Upper lobe of left lung (tissue), 4 donors: Measurements from ENCODE around the gene DNAJC13.

ENCODE experiments used
- CTCF ChIP-seq, 6 experiments: fragments of 450-650 bp in 4 of 6; fragments of 200-600 bp in 2 of 6; sonication (generic) in 2 of 6; IDR thresholded peaks; one replicate each; pipeline ENCODE4 v1.5.1; 2016 to 2019; ENCODE audit warnings: antibody characterized with exemption in 6 of 6
- EP300 ChIP-seq, 4 donors: sonication (generic); formaldehyde crosslinking; IDR thresholded peaks; one replicate each; pipeline ENCODE4 v1.5.1; 2017; ENCODE audit warnings: antibody characterized with exemption in 4 of 4, control low read depth in 2 of 4
- POLR2A ChIP-seq, 4 donors: fragments of 450-650 bp; IDR thresholded peaks; one replicate each; pipeline ENCODE4 v1.5.1; 2016 to 2017; ENCODE audit warnings: antibody characterized with exemption in 4 of 4, mild to moderate bottlenecking in 2 of 4
- POLR2AphosphoS5 ChIP-seq, 2 donors: sonication (generic); formaldehyde crosslinking; IDR thresholded peaks; one replicate each; pipeline ENCODE4 v1.5.1; 2017; ENCODE audit warnings: antibody characterized with exemption in 2 of 2

- TF ChIP-seq CTCF (IDR thresholded peaks at IDR 0.05) (no peak), POLR2AphosphoS5 (IDR thresholded peaks at IDR 0.05) (no peak), POLR2A (IDR thresholded peaks at IDR 0.05) (no peak), EP300 (IDR thresholded peaks at IDR 0.05) (no peak)
Observed at GRCh38 chr3:132380920-132381319, 36.4 kb upstream of the DNAJC13 start.
